ENCODE measurements around the gene DPP10.

Gene DPP10

DNA sequence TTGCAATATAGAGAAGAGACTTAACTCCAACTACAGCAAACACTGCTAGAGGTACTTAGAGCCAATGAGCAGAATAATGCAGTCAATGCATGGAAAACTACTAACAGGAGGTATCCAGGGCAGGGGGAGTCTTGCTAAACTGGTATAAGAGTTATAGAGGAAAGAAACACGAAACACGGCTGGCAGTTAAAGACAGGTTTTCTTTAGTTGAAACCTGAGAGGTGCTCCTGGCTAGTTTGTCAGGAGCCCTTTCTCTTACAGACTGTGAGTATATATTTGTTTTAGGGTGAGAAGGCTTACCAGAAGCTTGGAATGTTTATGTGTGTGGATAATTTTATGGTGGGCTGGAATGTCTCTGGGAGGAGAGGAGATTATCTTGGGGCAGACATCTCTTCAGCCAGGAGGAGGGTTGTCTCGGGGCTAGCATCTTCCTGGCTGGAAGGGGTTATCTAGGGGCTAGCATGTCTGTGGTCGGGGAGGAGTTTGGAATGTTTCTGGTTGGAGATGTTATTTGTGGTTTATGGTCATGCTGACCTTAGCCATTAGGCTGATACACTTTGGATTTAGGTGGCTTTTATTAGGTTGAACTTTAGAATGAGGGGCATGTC, 1048.8 kb downstream of the DPP10 start:
- DNase-seq = no peak

GRCh38 chr2:115505331-115505730, 1062.9 kb downstream of the DPP10 start:
- no peak for DNase-seq

- no peak for DNase-seq
These were observed 1078.3 kb downstream of the DPP10 start for GRCh38 chr2:115520727-115521126.

DNA sequence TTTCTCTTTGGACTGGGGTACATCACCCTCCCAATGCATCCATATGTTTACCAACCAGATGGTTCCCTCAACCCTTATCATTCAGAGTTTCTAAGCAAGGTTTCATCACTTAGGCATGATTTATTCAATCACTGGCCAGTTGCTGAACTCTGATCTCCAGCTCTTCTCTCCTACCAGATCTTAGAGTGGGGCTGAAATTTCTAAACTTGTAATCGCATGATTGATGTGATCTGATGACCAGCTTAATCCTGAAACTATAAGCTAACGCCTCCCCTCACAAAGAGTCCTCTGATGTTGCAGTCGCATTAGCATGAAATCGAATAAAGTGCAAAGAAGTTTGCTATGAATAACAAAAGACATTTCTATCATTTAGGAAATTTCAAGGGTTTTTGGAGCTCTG, 1082.0 kb downstream of the DPP10 start:
- no peak for DNase-seq

- no peak for DNase-seq
These were observed 1087.2 kb downstream of the DPP10 start for GRCh38 chr2:115529627-115530026.

GRCh38 chr2:115533081-115533480, 1090.6 kb downstream of the DPP10 start:
- no peak for DNase-seq

DNA sequence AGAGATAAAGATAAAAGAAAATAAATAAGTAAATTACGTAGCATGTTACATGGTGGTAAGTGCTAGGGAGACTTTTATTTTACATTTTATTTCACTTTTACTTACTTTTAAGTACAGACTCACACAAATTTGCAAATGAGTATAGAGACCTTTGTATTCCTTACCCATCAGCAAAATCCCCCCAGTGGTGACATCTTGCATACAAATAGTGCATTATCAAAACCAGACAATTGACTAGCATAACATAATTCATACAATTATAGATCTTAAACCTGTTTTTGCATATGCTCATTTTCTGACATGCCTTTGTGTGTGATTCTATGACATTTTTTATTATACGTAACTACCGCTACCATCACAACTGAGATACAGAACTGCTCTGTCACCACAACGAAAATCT, 1099.4 kb downstream of the DPP10 start:
- no peak for DNase-seq

GRCh38 chr2:115542331-115542730, 1099.9 kb downstream of the DPP10 start:
- no peak for DNase-seq

- DNase-seq = no peak
These were observed 1100.6 kb downstream of the DPP10 start for GRCh38 chr2:115543024-115543423.

DNA sequence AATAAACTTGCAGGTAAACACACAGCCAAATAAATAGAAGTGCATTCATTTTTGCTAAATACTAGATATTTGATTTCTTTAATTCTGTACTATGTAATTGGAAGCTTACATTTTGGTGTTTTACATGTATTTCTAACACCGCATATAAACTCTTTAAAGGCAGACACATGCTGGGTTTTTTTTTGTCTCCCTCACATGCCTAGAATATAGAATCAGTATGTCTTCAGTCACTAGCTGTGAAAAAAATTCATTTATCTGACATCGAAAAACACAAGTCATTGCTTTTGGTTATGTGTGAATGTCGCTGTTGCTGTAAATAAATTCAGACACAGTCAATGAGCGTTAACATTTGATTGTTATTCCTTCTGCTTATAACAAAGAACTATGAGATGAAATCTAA, 1101.0 kb downstream of the DPP10 start:
- DNase-seq = no peak

GRCh38 chr2:115549611-115550130, 1107.2 kb downstream of the DPP10 start:
- DNase-seq = no peak

GRCh38 chr2:115552726-115553125, 1110.3 kb downstream of the DPP10 start:
- no peak for DNase-seq

- DNase-seq = no peak
These were observed 1111.7 kb downstream of the DPP10 start for GRCh38 chr2:115554153-115554552.

GRCh38 chr2:115558725-115559124, 1116.3 kb downstream of the DPP10 start:
- DNase-seq = no peak

DNA sequence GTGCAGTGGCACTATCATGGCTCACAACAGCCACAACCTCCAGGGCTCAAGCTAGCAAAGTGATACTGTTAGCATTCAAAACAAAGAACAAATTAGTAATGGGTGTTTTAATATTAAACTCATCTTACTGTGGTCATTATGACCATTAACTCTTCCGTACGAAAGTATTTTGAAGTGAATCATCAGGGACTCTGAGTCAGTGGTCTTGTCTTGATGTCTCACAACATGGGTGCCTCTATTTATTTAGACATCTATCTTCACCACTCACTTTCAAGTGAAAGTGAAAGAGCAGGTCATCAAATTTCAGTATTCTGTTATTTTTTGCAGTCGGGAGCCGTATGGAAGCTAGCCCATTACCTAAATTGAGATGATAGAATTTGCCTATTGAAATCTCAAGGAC, 1118.2 kb downstream of the DPP10 start:
- DNase-seq = no peak

DNA sequence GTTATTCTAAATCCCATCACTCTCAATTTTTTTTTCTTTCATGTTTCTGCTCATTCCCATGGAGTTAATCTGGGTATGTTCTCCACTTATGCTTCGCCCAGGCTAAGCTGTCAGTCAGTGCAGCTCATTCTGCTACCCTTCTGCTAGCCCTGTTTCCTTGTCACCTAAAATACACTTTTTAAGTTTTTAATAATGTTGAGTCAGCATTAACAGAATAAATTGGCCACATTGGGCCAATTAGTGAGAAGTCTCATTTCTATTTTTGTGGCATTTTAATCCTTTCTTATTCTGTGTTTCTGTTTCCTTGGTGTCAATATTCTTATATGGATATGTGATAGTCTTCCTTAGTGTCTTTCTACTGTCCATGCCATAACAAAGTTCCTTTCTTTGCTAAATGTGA, 1126.2 kb downstream of the DPP10 start:
- DNase-seq = no peak

DNA sequence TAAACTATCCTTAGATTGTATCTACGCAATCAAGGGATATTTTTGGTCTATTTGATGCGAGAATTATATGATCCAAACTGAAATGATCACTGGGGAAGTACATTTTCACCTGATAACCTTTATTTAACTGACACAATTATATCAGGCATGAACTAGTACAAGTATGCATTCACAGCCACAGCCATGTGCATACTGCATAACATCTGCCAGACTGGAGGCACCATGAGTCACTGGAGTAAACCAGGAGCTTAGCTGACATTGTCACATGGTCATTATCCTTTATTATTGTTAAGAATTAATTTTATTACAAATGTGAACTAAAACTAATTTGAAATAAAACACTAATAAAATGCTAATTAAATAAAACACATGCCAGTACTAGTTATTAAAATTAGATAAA, 1127.1 kb downstream of the DPP10 start:
- no peak for DNase-seq

DNA sequence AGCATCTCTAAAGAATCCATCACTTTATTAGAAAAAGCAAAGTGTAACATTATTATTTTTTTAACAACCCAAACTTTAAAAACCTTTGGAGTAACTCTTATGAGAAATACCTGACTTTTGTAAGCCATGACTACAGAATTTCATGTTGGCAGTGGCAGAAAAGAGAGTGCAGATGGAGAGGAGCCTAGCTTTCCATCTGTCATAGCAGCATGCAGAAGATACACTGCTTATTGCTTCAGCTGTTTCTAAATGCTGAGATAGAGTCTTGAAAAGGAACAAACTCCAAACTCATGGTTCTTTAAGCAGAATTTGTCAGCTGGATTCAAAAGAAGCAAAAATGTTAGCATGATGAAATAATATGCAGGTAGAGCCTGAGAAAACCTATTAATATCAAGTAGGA, 1130.3 kb downstream of the DPP10 start:
- no peak for DNase-seq

DNA sequence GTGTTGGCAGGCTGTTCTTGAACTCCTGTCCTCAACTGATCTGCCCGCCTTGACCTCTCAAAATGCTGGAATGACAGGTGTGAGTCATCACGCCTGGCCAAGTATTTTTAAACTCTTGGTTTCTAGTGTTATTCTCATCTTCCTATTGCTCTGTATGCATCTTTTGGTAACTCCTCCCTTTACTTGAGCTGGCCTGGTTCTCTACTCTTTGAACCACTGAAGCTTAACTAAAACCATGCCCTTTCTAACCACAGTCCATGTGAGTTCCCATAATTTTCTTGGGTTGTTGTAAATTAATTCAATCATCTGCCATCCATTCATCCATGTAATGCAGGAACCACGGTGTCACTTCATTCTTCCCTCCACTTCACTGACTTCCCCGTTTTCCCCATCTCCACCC, 1131.3 kb downstream of the DPP10 start:
- DNase-seq = no peak

DNA sequence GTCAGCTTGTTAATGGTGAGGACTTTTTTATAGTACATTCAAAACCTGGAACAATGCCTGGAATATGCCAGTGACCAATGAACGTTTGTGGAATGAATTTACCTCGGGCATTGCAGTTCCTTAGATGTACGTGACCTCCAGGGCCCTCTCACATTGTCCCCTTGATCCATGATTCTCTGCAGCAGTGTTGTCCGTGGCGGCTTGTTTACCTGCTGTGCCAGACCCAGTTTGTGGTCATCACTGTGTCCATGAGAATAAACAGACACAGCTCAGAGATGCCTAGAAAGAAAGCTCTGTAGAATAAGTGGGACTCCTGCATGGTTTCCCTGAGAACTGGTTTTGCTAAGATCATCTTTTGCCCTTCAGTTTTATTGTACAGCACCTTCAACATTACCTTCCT, 1132.2 kb downstream of the DPP10 start:
- DNase-seq = no peak

GRCh38 chr2:115580784-115581183, 1138.3 kb downstream of the DPP10 start:
- no peak for DNase-seq

DNA sequence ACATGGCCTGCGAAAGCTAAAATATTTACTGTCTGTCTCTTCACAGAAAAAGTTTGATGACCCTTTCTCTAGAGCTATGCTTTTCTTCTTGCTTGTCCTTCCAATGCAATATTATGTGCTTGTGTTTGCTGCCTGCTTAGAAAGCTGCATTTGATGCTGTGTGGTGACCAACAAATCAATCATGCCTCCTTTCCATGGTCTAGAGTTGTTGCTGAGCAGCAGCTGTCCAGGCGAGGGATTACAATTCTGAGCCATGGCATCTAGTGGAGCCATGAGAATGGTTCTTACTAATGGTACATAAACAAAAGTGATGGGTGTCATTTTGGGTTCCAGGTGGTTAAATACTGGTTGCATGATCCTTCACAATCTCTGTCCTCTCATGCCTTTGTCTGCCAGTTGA, 1142.1 kb downstream of the DPP10 start:
- no peak for DNase-seq

- DNase-seq = no peak
These were observed 1154.4 kb downstream of the DPP10 start for GRCh38 chr2:115596659-115597375.

DNA sequence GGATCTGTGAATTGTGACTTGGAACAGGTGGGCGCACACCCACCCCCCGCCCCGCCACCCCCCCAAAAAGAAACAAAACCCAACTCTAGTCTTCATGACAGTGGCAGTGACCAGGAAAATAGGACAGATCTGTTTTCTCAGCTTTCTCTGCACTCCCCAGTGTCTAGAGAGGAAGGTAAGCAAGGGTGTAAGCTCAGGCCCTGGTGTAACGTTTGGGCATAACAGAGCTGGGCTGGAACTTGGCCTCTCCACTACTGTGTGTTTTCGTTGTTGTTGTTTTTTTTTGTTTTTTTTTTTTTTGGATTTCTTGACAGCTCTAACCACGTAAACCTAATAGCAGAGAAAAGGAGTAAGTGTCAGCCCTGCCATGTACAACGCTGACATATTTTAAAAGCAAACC, 1160.8 kb downstream of the DPP10 start:
- DNase-seq = no peak

GRCh38 chr2:115606350-115606749, 1163.9 kb downstream of the DPP10 start:
- DNase-seq = no peak

All from NCI-H2171 (cell line).